Brain microvascular endothelial cell (primary cell): Measurements from ENCODE around the gene FAM53B.
A peak's percentile ranks its signal among the peaks of the same experiment; 100 is the strongest.

Source experiments
- DNase-seq: peaks from one replicate; pipeline ENCODE4 v3.0.0-alpha.2; 2020
- H3K27ac ChIP-seq: fragments of 250-450 bp; sonication (Bioruptor Pico); 2 replicates; pipeline ENCODE4 v1.5.1; 2020; ENCODE audit warnings: mild to moderate bottlenecking, moderate library complexity
- H3K27me3 ChIP-seq: fragments of 250-450 bp; sonication (Bioruptor Pico); replicated peaks from 2 replicates; pipeline ENCODE4 v1.5.1; 2020; ENCODE audit warnings: mild to moderate bottlenecking
- H3K36me3 ChIP-seq: fragments of 250-450 bp; sonication (Bioruptor Pico); replicated peaks from 2 replicates; pipeline ENCODE4 v1.5.1; 2020; ENCODE audit warnings: mild to moderate bottlenecking
- H3K4me3 ChIP-seq: 2 replicates; pipeline ENCODE4 v1.5.1; 2011; ENCODE audit warnings: low read depth, mild to moderate bottlenecking, control low read depth, low read length, moderate library complexity
- in situ Hi-C: cut with HindIII; loops from 2 replicates; pipeline ENCODE4 v1.10.0; 2017; ENCODE audit warnings: low sequenced_read_pairs, low pct_ligation_motif_present
- TF ChIP-seq, protein P1 (sequence below): IDR thresholded peaks from 2 replicates; pipeline ENCODE4 v1.5.1; 2011; ENCODE audit warnings: low read depth, mild to moderate bottlenecking, moderate library complexity, low read length, control low read depth, inconsistent platforms; ENCODE audit errors: missing control alignments

FAM53B gene

DNA sequence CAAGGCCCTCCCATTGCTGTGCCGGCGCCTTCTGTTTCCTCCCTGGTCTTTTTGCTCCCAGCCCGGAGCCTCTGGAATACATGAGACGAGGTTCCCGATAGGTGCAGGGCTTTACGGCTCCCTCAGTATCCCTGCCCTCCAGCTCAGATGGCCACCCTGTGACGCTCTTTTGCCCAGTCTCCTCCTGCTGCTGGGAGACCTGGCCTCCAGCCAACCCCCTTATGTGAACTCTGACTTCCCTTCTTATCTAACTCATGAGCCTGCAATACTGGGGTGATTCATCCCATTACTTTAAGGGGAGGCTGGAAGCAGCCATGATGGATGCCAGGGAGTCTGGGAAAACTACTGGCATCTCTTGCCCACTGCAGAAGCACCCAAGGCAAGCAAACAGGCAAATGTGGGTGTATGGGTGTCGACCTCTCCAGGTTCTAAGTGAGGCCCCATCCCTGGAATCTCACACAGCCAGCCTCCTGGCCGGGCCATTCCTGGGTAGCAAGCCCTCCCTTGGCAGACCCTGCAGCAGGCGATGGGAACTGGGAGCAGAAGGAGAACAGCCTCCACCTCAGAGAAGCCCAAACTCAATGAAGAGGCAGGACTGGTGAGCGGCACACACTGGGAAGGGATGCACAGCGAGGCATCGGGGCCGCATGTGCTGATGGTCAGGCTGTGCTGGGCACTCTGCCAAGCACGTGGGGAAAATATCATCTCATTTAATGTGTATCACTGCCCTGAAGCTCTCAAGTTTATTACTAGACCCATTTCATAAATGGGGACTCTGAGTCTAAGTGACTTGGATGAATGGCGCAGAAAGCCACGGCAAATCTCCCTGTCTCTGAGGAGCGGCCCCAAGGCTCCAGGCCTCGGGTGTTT lies 97.5 kb downstream of the FAM53B start:
- H3K27ac ChIP-seq: peak overlapping the region; percentile 28
- peak; percentile 82 for DNase-seq
- TF ChIP-seq, protein P1, sequence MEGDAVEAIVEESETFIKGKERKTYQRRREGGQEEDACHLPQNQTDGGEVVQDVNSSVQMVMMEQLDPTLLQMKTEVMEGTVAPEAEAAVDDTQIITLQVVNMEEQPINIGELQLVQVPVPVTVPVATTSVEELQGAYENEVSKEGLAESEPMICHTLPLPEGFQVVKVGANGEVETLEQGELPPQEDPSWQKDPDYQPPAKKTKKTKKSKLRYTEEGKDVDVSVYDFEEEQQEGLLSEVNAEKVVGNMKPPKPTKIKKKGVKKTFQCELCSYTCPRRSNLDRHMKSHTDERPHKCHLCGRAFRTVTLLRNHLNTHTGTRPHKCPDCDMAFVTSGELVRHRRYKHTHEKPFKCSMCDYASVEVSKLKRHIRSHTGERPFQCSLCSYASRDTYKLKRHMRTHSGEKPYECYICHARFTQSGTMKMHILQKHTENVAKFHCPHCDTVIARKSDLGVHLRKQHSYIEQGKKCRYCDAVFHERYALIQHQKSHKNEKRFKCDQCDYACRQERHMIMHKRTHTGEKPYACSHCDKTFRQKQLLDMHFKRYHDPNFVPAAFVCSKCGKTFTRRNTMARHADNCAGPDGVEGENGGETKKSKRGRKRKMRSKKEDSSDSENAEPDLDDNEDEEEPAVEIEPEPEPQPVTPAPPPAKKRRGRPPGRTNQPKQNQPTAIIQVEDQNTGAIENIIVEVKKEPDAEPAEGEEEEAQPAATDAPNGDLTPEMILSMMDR: no peak
- no peaks in the 10 kb centered on the region for H3K27me3 ChIP-seq
- in situ Hi-C loops: no loop called here
- no peaks in the 10 kb centered on the region for H3K36me3 ChIP-seq
- H3K4me3 ChIP-seq: no peak overlapping the region

DNA sequence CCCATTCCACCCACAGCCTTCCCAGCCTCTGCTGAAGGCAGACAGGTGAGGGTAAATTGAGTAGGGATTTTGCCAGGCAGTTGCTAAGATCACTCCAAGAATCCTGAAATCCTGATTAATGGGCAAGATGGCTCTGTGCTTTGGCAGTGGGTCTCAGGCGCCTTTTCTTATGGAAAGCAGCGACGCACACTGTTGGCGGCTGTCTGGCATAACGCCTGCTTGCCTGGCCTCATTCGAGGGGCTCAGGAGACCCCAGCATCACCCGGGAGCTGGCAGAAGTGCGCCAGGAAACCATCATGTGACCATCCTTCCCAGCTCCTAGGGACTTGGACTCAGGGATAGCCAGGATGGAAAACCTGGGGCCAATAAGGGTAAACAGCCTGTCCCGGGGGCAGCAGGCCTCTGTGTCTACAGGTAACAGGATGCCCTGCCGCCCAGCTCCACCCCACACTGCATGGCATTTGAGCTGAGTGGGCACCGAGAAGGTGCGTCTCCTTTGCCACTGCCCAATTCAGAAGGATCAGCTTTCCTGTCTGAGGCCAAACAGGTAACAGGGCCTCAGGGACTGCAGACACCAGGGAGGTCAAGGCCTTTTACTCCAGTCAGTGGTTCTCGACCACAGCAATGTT lies 98.6 kb downstream of the FAM53B start:
- no peaks in the 10 kb centered on the region for H3K36me3 ChIP-seq
- no peaks in the 10 kb centered on the region for H3K27me3 ChIP-seq
- in situ Hi-C loops: no loop called here
- DNase-seq: no peak
- no peak overlapping the region for H3K4me3 ChIP-seq
- TF ChIP-seq, protein P1: no peak
- H3K27ac ChIP-seq: no peak overlapping the region

DNA sequence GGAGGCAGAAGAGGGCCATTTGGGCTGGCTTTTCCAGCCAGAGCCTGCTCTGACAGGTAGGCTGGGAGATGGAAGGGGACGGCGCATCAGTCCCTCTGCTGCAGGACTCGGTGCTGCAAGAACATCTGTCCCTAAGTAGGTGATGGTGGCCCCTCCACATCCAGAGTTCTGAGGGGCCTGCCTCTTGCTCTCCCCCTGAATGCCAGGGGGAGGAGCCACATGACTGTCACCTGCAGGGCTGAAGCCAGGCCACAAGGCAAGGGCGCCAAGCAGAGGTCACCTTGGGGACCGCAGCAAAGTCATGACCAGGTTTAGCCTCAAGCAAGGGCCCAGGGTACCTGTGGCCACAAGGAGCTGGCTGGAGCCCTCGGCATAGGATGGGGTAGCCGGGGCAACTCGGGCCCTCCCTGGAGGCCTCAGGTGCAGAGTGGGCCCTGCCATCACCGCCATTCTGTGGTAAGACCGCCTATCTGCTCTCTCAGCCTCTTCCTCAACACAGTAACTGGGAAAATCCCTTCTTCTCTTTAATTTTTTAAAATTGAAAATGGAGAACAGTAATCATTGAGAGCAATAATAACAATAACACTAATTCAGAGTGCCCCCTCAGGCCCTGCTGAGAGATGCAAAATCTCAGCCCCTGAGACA lies 99.3 kb downstream of the FAM53B start:
- in situ Hi-C loops: no loop called here

DNA sequence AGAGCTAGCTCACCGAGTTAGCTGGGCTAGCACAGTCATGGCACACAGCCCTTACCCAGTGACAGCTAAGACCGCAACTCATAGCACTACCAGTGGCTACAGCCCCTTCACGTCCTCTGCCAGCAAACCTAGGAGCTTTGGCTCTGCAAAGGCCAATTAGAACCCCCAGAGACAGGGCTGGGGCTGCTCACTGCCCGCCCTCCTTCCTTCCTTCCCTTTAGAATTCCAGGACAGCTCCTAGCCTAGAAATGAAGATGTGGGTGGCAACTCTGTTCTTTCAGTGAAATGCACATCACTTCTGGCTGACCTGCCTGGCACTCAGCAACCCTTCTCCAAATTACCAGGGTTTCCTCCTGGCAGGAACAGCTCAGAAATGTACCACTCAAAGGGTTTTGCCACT lies 99.9 kb downstream of the FAM53B start:
- no peak overlapping the region for H3K27ac ChIP-seq
- in situ Hi-C loops: no loop called here
- DNase-seq: no peak
- H3K4me3 ChIP-seq: no peak overlapping the region
- no peaks in the 10 kb centered on the region for H3K36me3 ChIP-seq
- H3K27me3 ChIP-seq: no peaks in the 10 kb centered on the region
- TF ChIP-seq, protein P1: no peak

More for the DNA sequence above, 99.3 kb downstream of the FAM53B start:
- Histone ChIP-seq H3K36me3 (no peaks in the 10 kb centered on the region), H3K27me3 (no peaks in the 10 kb centered on the region), H3K4me3 (no peak overlapping the region), H3K27ac (no peak overlapping the region)
- DNase-seq: no peak
- TF ChIP-seq, protein P1: no peak

DNA sequence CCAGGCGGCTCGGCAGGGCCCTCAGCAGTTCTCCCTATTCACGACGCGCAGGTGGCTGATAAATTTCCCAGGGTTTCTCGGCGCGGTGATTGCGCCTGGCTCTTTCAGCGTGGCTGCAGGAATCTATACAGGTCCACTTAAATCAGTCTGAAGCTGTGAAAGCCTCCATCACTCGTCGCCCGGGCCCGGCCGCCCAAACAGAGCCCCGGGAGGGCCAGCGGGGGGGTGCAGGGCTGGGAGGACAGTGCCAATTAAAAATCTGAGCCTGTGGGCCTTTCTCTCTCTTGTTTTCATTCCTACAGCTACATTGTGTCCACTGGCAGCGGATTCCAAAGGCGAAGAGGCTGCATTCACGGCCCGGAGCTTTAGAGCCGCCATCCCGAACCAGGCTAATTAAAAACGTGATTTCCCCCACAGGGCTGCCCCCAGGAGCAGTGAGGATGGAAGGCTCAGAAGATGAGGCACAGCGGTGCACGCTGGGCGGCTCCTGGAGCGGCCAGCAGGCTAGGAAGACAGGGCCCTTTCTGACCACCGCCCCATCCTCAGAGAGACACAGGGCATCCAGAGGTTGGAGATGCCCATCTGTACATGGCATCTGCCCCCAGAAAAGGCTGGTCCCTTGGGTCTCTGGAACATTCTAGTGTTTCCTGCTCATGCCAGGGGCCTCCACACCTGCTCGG lies 100.7 kb downstream of the FAM53B start:
- in situ Hi-C loops: no loop called here
- TF ChIP-seq, protein P1: no peak

More for the DNA sequence above, 100.7 kb downstream of the FAM53B start:
- Histone ChIP-seq H3K27ac (no peak overlapping the region), H3K36me3 (no peaks in the 10 kb centered on the region), H3K27me3 (no peaks in the 10 kb centered on the region), H3K4me3 (no peak overlapping the region)
- DNase-seq: no peak
